GM18499 (cell line): Measurements from ENCODE around the gene AKAP7.
A peak's percentile ranks its signal among the peaks of the same experiment; 100 is the strongest.
"Not testable (repeated sequence)": the region's sequence is repeated elsewhere in the genome, so short reads cannot be mapped to it uniquely, and the experiment has no call there.

Source experiments
- ATAC-seq: cut with Tn5 transposase; IDR thresholded peaks from one replicate; pipeline ENCODE4 v1.9.1; 2021; ENCODE audit warnings: moderate number of reproducible peaks; ENCODE audit not compliant: insufficient read depth, unreplicated experiment

The AKAP7 gene

GRCh38 chr6:131135244-131136020, at the start of gene AKAP7:
TSS of gene AKAP7 (plus strand) at chr6:131135467. CDS start at chr6:131135764, 297 bp downstream.
- ATAC-seq: peak; percentile 51

- ATAC-seq: not testable (repeated sequence)
Observed at GRCh38 chr6:131090339-131090738, 44.9 kb upstream of the AKAP7 start.

GRCh38 chr6:131091944-131092343, 43.3 kb upstream of the AKAP7 start:
- ATAC-seq: not testable (repeated sequence)

GRCh38 chr6:131093334-131093733, 41.9 kb upstream of the AKAP7 start:
- ATAC-seq: no peak

GRCh38 chr6:131096786-131097185, 38.5 kb upstream of the AKAP7 start:
- no peak for ATAC-seq

- ATAC-seq: no peak
Observed at GRCh38 chr6:131101911-131102680, 33.2 kb upstream of the AKAP7 start.

GRCh38 chr6:131103296-131103695, 32.0 kb upstream of the AKAP7 start:
- no peak for ATAC-seq

GRCh38 chr6:131103901-131104300, 31.4 kb upstream of the AKAP7 start:
- no peak for ATAC-seq

- ATAC-seq: no peak
Observed at GRCh38 chr6:131107151-131107550, 28.1 kb upstream of the AKAP7 start.

GRCh38 chr6:131112249-131112648, 23.0 kb upstream of the AKAP7 start:
- no peak for ATAC-seq

GRCh38 chr6:131115651-131116050, 19.6 kb upstream of the AKAP7 start:
- no peak for ATAC-seq

GRCh38 chr6:131116321-131116720, 18.9 kb upstream of the AKAP7 start:
- ATAC-seq: no peak

- ATAC-seq: no peak
Observed at GRCh38 chr6:131116755-131117360, 18.4 kb upstream of the AKAP7 start.

GRCh38 chr6:131117878-131118277, 17.4 kb upstream of the AKAP7 start:
- no peak for ATAC-seq

GRCh38 chr6:131122007-131122406, 13.3 kb upstream of the AKAP7 start:
- ATAC-seq: no peak

- ATAC-seq: no peak
Observed at GRCh38 chr6:131122516-131122915, 12.8 kb upstream of the AKAP7 start.

GRCh38 chr6:131124336-131125071, 10.8 kb upstream of the AKAP7 start:
- ATAC-seq: no peak

- ATAC-seq: no peak
Observed at GRCh38 chr6:131125431-131125830, 9.8 kb upstream of the AKAP7 start.

GRCh38 chr6:131129689-131130553, 5.3 kb upstream of the AKAP7 start:
- ATAC-seq: no peak

- no peak for ATAC-seq
Observed at GRCh38 chr6:131130554-131130940, 4.7 kb upstream of the AKAP7 start.
